Vagina (tissue), 2 donors: Measurements from ENCODE around the gene ZNF862.

ENCODE experiments used
- CTCF ChIP-seq, 3 experiments: fragments of 450-650 bp in 2 of 3; fragments of 200-600 bp in 1 of 3; sonication (generic) in 1 of 3; IDR thresholded peaks; one replicate each; pipeline ENCODE4 v1.5.1; 2017 to 2019; ENCODE audit warnings: antibody characterized with exemption in 3 of 3, mild to moderate bottlenecking in 2 of 3, moderate library complexity in 2 of 3
- POLR2A ChIP-seq, 2 donors: fragments of 450-650 bp; IDR thresholded peaks; one replicate each; pipeline ENCODE4 v1.6.1; 2017; ENCODE audit warnings: antibody characterized with exemption in 2 of 2, mild to moderate bottlenecking in 2 of 2, moderate library complexity in 2 of 2

DNA sequence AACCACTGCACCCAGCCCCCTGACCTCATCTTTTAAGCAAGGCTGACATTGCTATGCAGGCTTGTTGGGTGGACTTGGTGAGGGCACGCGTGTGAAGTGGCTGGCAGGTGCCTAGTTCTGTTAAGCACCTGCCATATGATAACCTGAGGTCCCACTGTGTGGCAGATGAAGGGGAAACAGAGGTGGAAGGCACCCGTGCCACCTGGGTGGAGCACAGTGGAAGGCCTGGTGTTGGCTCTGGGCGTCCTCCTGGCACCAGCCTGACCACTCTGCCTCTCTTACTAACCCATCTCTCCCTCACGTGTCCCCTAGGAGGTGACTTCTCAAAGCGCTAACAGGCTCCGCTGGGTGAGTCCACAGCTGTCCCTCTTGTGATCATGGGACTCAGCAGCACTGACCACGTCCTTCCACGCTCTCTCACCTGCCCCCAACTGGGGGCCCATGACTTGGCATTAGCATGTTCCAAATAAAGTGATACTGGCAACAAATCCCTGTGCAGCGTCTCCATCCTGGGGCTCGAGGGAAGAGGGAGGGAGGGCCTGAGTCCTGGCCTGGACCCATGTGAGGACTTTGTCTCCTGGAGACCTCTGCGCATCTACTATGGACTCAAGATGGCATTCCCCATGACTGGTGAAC, 4.6 kb upstream of the ZNF862 start:
- no peak for TF ChIP-seq POLR2A (IDR thresholded peaks at IDR 0.05)
- no peak for TF ChIP-seq CTCF (IDR thresholded peaks at IDR 0.05)
